Natural killer cell (primary cell): ENCODE results near the gene DPPA4. TPM values are rescaled to one million over a fixed set of nuclear protein-coding genes. Genes with fewer than 3 reads are reported as not detected.

Experiments
- ATAC-seq, 3 donors: fragments of 150-1000 bp in 2 of 3; fragments of 200-7000 bp in 1 of 3; cut with Tn5 transposase; 1 replicate in 1 of 3; 2 replicates in 2 of 3; pipeline ENCODE4 v1.10.0; 2021; ENCODE audit warnings: mild to moderate bottlenecking in 2 of 3, moderate library complexity in 2 of 3
- DNase-seq, 2 donors: peaks; one replicate each; pipeline versions ENCODE4 v3.0.0 to v3.0.0-alpha.2; 2013 to 2021; ENCODE audit warnings: mixed read lengths in 1 of 2
- H3K27ac ChIP-seq: one replicate; pipeline ENCODE4 v1.5.1; 2013; ENCODE audit warnings: mild to moderate bottlenecking, low read length
- H3K27me3 ChIP-seq: one replicate; pipeline ENCODE4 v1.6.1; 2013; ENCODE audit warnings: low read length; ENCODE audit not compliant: control insufficient read depth, insufficient read depth
- H3K36me3 ChIP-seq: one replicate; pipeline ENCODE4 v1.6.1; 2013; ENCODE audit warnings: low read length; ENCODE audit not compliant: control insufficient read depth, insufficient read depth
- H3K4me1 ChIP-seq: one replicate; pipeline ENCODE4 v1.6.1; 2013; ENCODE audit warnings: low read length; ENCODE audit not compliant: control insufficient read depth, insufficient read depth
- H3K4me3 ChIP-seq: one replicate; pipeline ENCODE4 v1.5.1; 2013; ENCODE audit warnings: low read length
- H3K9me3 ChIP-seq: one replicate; pipeline ENCODE4 v1.6.1; 2013; ENCODE audit warnings: low read length; ENCODE audit not compliant: control insufficient read depth, insufficient read depth
- H3K27ac Mint-ChIP-seq, 2 donors: one replicate each; pipeline ENCODE4 v1.8.0; 2022; ENCODE audit warnings: mild to moderate bottlenecking in 2 of 2, mixed read lengths in 2 of 2, moderate library complexity in 1 of 2
- H3K27me3 Mint-ChIP-seq, 2 donors: one replicate each; pipeline ENCODE4 v1.8.0; 2022; ENCODE audit warnings: low read depth in 2 of 2, mixed read lengths in 2 of 2
- H3K36me3 Mint-ChIP-seq: one replicate; pipeline ENCODE4 v1.8.0; 2022; ENCODE audit warnings: mixed read lengths
- H3K4me1 Mint-ChIP-seq, 2 donors: one replicate each; pipeline ENCODE4 v1.8.0; 2022; ENCODE audit warnings: mixed read lengths in 2 of 2
- H3K4me3 Mint-ChIP-seq: one replicate; pipeline ENCODE4 v1.8.0; 2022; ENCODE audit warnings: mild to moderate bottlenecking, moderate library complexity, mixed read lengths
- H3K9me3 Mint-ChIP-seq, 2 donors: one replicate each; pipeline ENCODE4 v1.8.0; 2022; ENCODE audit warnings: mixed read lengths in 2 of 2
- CTCF ChIP-seq: fragments of 200-600 bp; IDR thresholded peaks from one replicate; pipeline ENCODE4 v1.8.0; 2022; ENCODE audit warnings: antibody characterized with exemption
- WGBS: methylation state at CpG from one replicate; pipeline ENCODE4 v1.1.7; 2013; ENCODE audit warnings: missing lambda C conversion rate; ENCODE audit not compliant: insufficient coverage; 5-methylcytosine and 5-hydroxymethylcytosine counted together
- intact Hi-C: fragments of 100-400 bp; cut with micrococcal nuclease; formaldehyde crosslinking; loops from one replicate; pipeline ENCODE4 v1.14.2; 2022
- total RNA-seq, 4 donors: library from RNA; stranded (reverse); fragments of 120-200 nt in 1 of 4; gene quantifications; one replicate each; pipeline versions ENCODE4 v1.2.3 to v1.2.4, GENCODE V29; 2013 to 2022

Gene DPPA4
- total RNA-seq, 3 donors from 2014 or later (not counting 1 experiment from before 2014, with no cell fraction given): 1.2 to 2.3 (median 1.8) TPM

- no peak overlapping the region for H3K4me3 ChIP-seq
- WGBS: no CpG with 5 or more reads among the region's 3 CpGs
- no peaks in the 10 kb centered on the region for H3K36me3 ChIP-seq
- no peaks in the 10 kb centered on the region for H3K9me3 Mint-ChIP-seq
- H3K4me3 Mint-ChIP-seq: no peak overlapping the region
- H3K9me3 ChIP-seq: no peaks in the 10 kb centered on the region
- H3K27ac Mint-ChIP-seq: no peak overlapping the region
- no peaks in the 10 kb centered on the region for H3K36me3 Mint-ChIP-seq
- H3K27me3 Mint-ChIP-seq: no peaks in the 10 kb centered on the region
- DNase-seq: no peak
- H3K27me3 ChIP-seq: no peaks in the 10 kb centered on the region
- no peak overlapping the region for H3K27ac ChIP-seq
- TF ChIP-seq CTCF: no peak
- no peaks in the 10 kb centered on the region for H3K4me1 ChIP-seq
- ATAC-seq: no peak
- no peaks in the 10 kb centered on the region for H3K4me1 Mint-ChIP-seq
- intact Hi-C loops: no loop called here
Measured at GRCh38 chr3:109346770-109347295, 9.5 kb upstream of the DPPA4 start.

DNA sequence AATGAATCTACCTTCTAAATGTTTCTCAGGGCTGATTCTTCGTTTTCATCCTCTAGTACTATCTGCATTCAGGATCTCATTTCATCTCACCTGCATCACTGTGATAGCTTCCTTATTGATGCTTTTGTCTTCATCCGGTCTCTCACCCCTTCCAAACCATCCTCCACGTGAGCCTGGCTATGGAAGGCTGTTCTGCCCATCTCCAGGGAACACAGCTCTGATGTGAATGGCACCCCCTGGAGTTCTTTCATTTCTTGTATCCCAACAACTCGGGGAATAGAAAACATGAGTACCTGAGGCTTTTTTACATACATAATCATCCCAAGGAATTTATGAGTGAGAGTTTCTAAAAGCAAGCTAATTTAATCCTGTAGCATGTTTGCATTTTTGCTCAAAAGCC is 8.8 kb upstream of the DPPA4 start:
- H3K4me3 Mint-ChIP-seq: no peak overlapping the region
- TF ChIP-seq CTCF: no peak
- DNase-seq (no peak), ATAC-seq (no peak)
- no peaks in the 10 kb centered on the region for H3K9me3 Mint-ChIP-seq
- H3K36me3 ChIP-seq: no peaks in the 10 kb centered on the region
- H3K4me3 ChIP-seq: no peak overlapping the region
- no peaks in the 10 kb centered on the region for H3K4me1 Mint-ChIP-seq
- no peaks in the 10 kb centered on the region for H3K36me3 Mint-ChIP-seq
- H3K9me3 ChIP-seq: no peaks in the 10 kb centered on the region
- no peak overlapping the region for H3K27ac Mint-ChIP-seq
- WGBS: 80% methylated on average over 3 of the region's 4 CpGs
- H3K27me3 ChIP-seq: no peaks in the 10 kb centered on the region
- no peaks in the 10 kb centered on the region for H3K27me3 Mint-ChIP-seq
- H3K27ac ChIP-seq: no peak overlapping the region
- intact Hi-C loops: no loop called here
- H3K4me1 ChIP-seq: no peaks in the 10 kb centered on the region

DNA sequence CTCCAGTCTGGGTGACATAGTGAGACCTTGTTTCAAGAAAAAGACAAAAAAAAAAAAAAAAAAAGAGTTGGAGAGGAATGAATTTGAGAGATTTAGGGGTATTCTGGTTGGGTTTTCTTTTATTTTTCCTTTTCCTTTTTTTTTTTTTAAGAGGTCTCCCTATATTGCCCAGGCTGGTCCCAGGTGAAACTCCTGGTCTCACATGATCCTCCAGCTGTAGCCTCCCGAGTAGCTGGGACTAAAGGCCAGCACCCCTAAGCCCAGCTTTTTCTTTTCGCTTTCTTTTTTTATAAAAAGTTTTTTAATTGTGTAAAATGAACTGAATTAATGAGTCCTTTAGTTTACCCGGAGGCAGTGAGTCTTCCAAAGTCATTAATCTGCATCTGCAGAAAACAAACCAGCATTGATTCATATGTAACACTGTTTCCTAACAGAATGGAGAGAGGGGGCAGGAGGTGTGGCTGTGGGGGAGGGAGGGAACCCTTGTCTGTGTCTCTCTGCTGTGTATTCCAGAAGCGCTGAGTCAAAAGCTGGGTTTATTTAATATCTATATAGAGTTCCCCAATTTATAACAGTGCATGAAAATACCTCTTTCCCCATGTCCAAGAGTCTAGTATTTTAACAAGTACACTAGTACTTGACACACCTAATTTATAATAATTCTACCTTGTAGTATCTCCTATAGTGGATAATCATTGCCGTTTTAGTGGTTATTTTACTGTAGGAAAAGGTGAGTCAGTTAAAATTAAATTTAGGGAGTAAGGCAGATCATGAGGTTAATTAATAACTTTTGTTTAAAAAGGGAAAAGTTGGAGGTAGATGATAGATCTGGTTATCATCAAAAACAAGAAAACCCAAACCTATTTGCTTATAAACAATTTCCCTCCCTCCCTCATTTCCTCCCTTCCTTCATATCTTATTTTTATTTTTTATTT is 2.6 kb upstream of the DPPA4 start:
- Histone ChIP-seq H3K4me3 (no peak overlapping the region), H3K27me3 (no peaks in the 10 kb centered on the region), H3K27ac (no peak overlapping the region), H3K9me3 (no peaks in the 10 kb centered on the region), H3K4me1 (peaks cover 3% of the 10 kb centered on the region), H3K36me3 (no peaks in the 10 kb centered on the region)
- H3K4me3 Mint-ChIP-seq: no peak overlapping the region
- ATAC-seq: no peak
- H3K9me3 Mint-ChIP-seq: no peaks in the 10 kb centered on the region
- H3K27me3 Mint-ChIP-seq: peaks cover 20 to 26% of the 10 kb centered on the region in 2 donors
- no peak overlapping the region for H3K27ac Mint-ChIP-seq
- intact Hi-C loops: no loop called here
- no peak for DNase-seq
- TF ChIP-seq CTCF: no peak
- H3K36me3 Mint-ChIP-seq: no peaks in the 10 kb centered on the region
- H3K4me1 Mint-ChIP-seq: peaks cover 14 to 17% of the 10 kb centered on the region in 2 donors
- no CpG with 5 or more reads among the region's 5 CpGs for WGBS
